H9 (cell line): ENCODE measurements around the gene AGR3. TPM values are rescaled to one million over a fixed set of nuclear protein-coding genes. Genes with fewer than 3 reads are reported as not detected.

Experiments
- DNase-seq: peaks from one replicate; pipeline ENCODE4 v3.0.0-alpha.2; 2017
- H2AFZ ChIP-seq: one replicate; pipeline ENCODE4 v1.6.1; 2013; ENCODE audit warnings: mild to moderate bottlenecking, low read length, control low read depth, moderate library complexity
- H2AK5ac ChIP-seq: 2 replicates; pipeline ENCODE4 v1.6.1; 2013; ENCODE audit warnings: low read length, control low read depth, mixed read lengths; ENCODE audit not compliant: insufficient read length
- H2BK120ac ChIP-seq: one replicate; pipeline ENCODE4 v1.6.1; 2013; ENCODE audit warnings: low read depth, mild to moderate bottlenecking, low read length, control low read depth, inconsistent platforms; ENCODE audit not compliant: poor library complexity, severe bottlenecking
- H2BK12ac ChIP-seq: 2 replicates; pipeline ENCODE4 v1.6.1; 2013; ENCODE audit warnings: low read length, control low read depth, mixed read lengths, low read depth; ENCODE audit not compliant: insufficient read length
- H2BK15ac ChIP-seq: 2 replicates; pipeline ENCODE4 v1.6.1; 2013; ENCODE audit warnings: low read depth, low read length, control low read depth
- H2BK20ac ChIP-seq: one replicate; pipeline ENCODE4 v1.6.1; 2013; ENCODE audit warnings: low read depth, mild to moderate bottlenecking, low read length, control low read depth, inconsistent platforms; ENCODE audit not compliant: poor library complexity, severe bottlenecking
- H2BK5ac ChIP-seq: 2 replicates; pipeline ENCODE4 v1.6.1; 2013; ENCODE audit warnings: low read length, control low read depth, mixed read lengths; ENCODE audit not compliant: insufficient read length
- H3K14ac ChIP-seq: 2 replicates; pipeline ENCODE4 v1.6.1; 2013; ENCODE audit warnings: low read length, control low read depth; ENCODE audit not compliant: insufficient read depth
- H3K18ac ChIP-seq: 2 replicates; pipeline ENCODE4 v1.6.1; 2013; ENCODE audit warnings: low read depth, mild to moderate bottlenecking, mixed read lengths, low read length, control low read depth; ENCODE audit not compliant: insufficient read length
- H3K23ac ChIP-seq: 2 replicates; pipeline ENCODE4 v1.6.1; 2013; ENCODE audit warnings: low read length, control low read depth, mixed read lengths, low read depth; ENCODE audit not compliant: insufficient read length
- H3K23me2 ChIP-seq: 2 replicates; pipeline ENCODE4 v1.6.1; 2013; ENCODE audit warnings: low read depth, mild to moderate bottlenecking, mixed read lengths, low read length, control low read depth; ENCODE audit not compliant: insufficient read length, poor library complexity, severe bottlenecking
- H3K27ac ChIP-seq: 2 replicates; pipeline ENCODE4 v1.5.1; 2013; ENCODE audit warnings: low read length, control low read depth, mixed read lengths, low read depth; ENCODE audit not compliant: insufficient read length
- H3K27me3 ChIP-seq: 2 replicates; pipeline ENCODE4 v1.6.1; 2013; ENCODE audit warnings: low read length, control low read depth, inconsistent platforms; ENCODE audit not compliant: insufficient read depth
- H3K4ac ChIP-seq: 2 replicates; pipeline ENCODE4 v1.6.1; 2013; ENCODE audit warnings: low read depth, mild to moderate bottlenecking, control low read depth, inconsistent platforms, low read length, moderate library complexity
- H3K4me1 ChIP-seq: 2 replicates; pipeline ENCODE4 v1.6.1; 2013; ENCODE audit warnings: low read length, control low read depth, inconsistent platforms; ENCODE audit not compliant: insufficient read depth
- H3K4me2 ChIP-seq: 2 replicates; pipeline ENCODE4 v1.6.1; 2013; ENCODE audit warnings: low read length, control low read depth, mixed read lengths; ENCODE audit not compliant: insufficient read length, insufficient read depth
- H3K56ac ChIP-seq: 2 replicates; pipeline ENCODE4 v1.6.1; 2013; ENCODE audit warnings: low read depth, mild to moderate bottlenecking, mixed read lengths, low read length, control low read depth; ENCODE audit not compliant: insufficient read length
- H3K79me1 ChIP-seq: 2 replicates; pipeline ENCODE4 v1.6.1; 2013; ENCODE audit warnings: low read depth, mild to moderate bottlenecking, moderate library complexity, low read length, control low read depth, inconsistent platforms; ENCODE audit not compliant: insufficient read depth, poor library complexity, severe bottlenecking
- H3K79me2 ChIP-seq: 2 replicates; pipeline ENCODE4 v1.6.1; 2013; ENCODE audit warnings: low read length, control low read depth, inconsistent platforms; ENCODE audit not compliant: insufficient read depth
- H3K9ac ChIP-seq: 2 replicates; pipeline ENCODE4 v1.6.1; 2013; ENCODE audit warnings: low read length, control low read depth, mixed read lengths; ENCODE audit not compliant: insufficient read length; ENCODE audit errors: extremely low read depth
- H3K9me3 ChIP-seq: one replicate; pipeline ENCODE4 v1.6.1; 2013; ENCODE audit warnings: low read depth, low read length, inconsistent platforms; ENCODE audit not compliant: control insufficient read depth
- H3T11ph ChIP-seq: one replicate; pipeline ENCODE4 v1.6.1; 2013; ENCODE audit warnings: mild to moderate bottlenecking, low read length, control low read depth, inconsistent platforms
- H4K20me1 ChIP-seq: one replicate; pipeline ENCODE4 v1.6.1; 2013; ENCODE audit not compliant: control insufficient read depth, insufficient read length, insufficient read depth
- H4K5ac ChIP-seq: 2 replicates; pipeline ENCODE4 v1.6.1; 2013; ENCODE audit warnings: low read depth, mild to moderate bottlenecking, mixed read lengths, low read length, control low read depth; ENCODE audit not compliant: insufficient read length
- H4K8ac ChIP-seq: replicated peaks from 2 replicates; pipeline ENCODE4 v1.6.1; 2013; ENCODE audit warnings: low read length, control low read depth, mixed read lengths, low read depth; ENCODE audit not compliant: insufficient read length
- H4K91ac ChIP-seq: 2 replicates; pipeline ENCODE4 v1.6.1; 2013; ENCODE audit warnings: low read depth, mild to moderate bottlenecking, moderate library complexity, mixed read lengths, low read length, control low read depth; ENCODE audit not compliant: insufficient read length
- H3K27ac Mint-ChIP-seq, 3 experiments: 2 replicates in 2 of 3; 3 replicates in 1 of 3; pipeline ENCODE4 v1.8.0; 2020 to 2021; ENCODE audit warnings: mixed read lengths in 3 of 3, mild to moderate bottlenecking in 1 of 3, moderate library complexity in 1 of 3
- H3K27me3 Mint-ChIP-seq: 2 replicates; pipeline ENCODE4 v1.8.0; 2021; ENCODE audit warnings: low read depth, mild to moderate bottlenecking, moderate library complexity, mixed read lengths
- H3K36me3 Mint-ChIP-seq, 3 experiments: 2 replicates in 2 of 3; 3 replicates in 1 of 3; pipeline ENCODE4 v1.8.0; 2020 to 2021; ENCODE audit warnings: low read depth in 3 of 3, mixed read lengths in 3 of 3; ENCODE audit not compliant: insufficient read depth in 1 of 3
- H3K4me1 Mint-ChIP-seq, 2 experiments: 2 replicates each; pipeline ENCODE4 v1.8.0; 2020; ENCODE audit warnings: mixed read lengths in 2 of 2
- H3K4me3 Mint-ChIP-seq, 2 experiments: 2 replicates in 1 of 2; 3 replicates in 1 of 2; pipeline ENCODE4 v1.8.0; 2020 to 2021; ENCODE audit warnings: mild to moderate bottlenecking in 2 of 2, mixed read lengths in 2 of 2, moderate library complexity in 1 of 2
- H3K9me3 Mint-ChIP-seq, 2 experiments: 2 replicates in 1 of 2; 3 replicates in 1 of 2; pipeline ENCODE4 v1.8.0; 2020; ENCODE audit warnings: mild to moderate bottlenecking in 2 of 2, mixed read lengths in 2 of 2, moderate library complexity in 1 of 2
- WGBS: extraction: QIAGEN DNeasy Blood & Tissue Kit; methylation state at CpG from one replicate; pipeline ENCODE4 v1.1.7; 2013; ENCODE audit warnings: missing lambda C conversion rate, low lambda C conversion rate, mixed read lengths; ENCODE audit not compliant: insufficient read length; ENCODE audit errors: extremely low coverage; 5-methylcytosine and 5-hydroxymethylcytosine counted together
- total RNA-seq: library from RNA; stranded (reverse); gene quantifications from 2 replicates; pipeline ENCODE4 v1.2.1, GENCODE V29; 2021
- TF ChIP-seq, protein P1 (sequence below): fragments of 200-600 bp; sonication (generic); conservative IDR thresholded peaks from 3 replicates; pipeline ENCODE4 v1.8.0; 2021; ENCODE audit warnings: antibody characterized with exemption, mild to moderate bottlenecking

AGR3 gene
- total RNA-seq, 1 experiment from 2014 or later: not detected

DNA sequence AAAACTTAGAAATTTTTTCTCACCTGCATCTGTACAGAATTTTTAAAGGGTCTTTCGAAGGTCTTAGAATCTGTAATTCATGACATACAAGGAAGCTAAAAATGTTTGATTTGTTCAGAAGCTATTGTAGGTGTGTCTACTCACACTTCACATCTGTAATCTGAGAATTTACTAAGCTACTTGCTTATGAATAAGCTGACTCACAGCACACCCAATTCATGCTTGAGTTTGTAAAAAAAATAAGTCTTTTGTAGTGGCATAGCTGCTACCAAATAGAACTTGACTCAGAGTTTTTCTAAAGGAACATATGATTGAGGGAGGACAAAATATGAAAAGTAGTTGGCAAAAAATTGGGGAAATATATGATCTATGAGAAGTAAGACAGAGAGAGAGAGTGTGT, 64.2 kb downstream of the AGR3 start:
- no peak for DNase-seq
- Histone ChIP-seq H3K9ac (no peak overlapping the region), H3K23ac (no peak overlapping the region), H2BK20ac (no peak overlapping the region), H4K20me1 (no peaks in the 10 kb centered on the region), H3K14ac (no peak overlapping the region), H3K79me1 (no peaks in the 10 kb centered on the region), H3K4me1 (no peaks in the 10 kb centered on the region), H4K5ac (no peak overlapping the region), H3K56ac (no peak overlapping the region), H3K27me3 (no peaks in the 10 kb centered on the region), H2BK15ac (no peak overlapping the region), H2AFZ (no peak overlapping the region), H4K91ac (no peak overlapping the region), H3K4me2 (no peak overlapping the region), H2BK12ac (no peak overlapping the region), H3K9me3 (no peaks in the 10 kb centered on the region), H3K79me2 (no peaks in the 10 kb centered on the region), H3K23me2 (no peaks in the 10 kb centered on the region), H2BK120ac (no peak overlapping the region), H3T11ph (no peak overlapping the region), H3K27ac (no peak overlapping the region), H4K8ac (no peak overlapping the region), H3K18ac (no peak overlapping the region), H3K4ac (no peak overlapping the region), H2BK5ac (no peak overlapping the region), H2AK5ac (no peak overlapping the region)
- Mint-ChIP-seq H3K4me3 (no peak overlapping the region), H3K36me3 (no peaks in the 10 kb centered on the region), H3K4me1 (peaks cover 0 to 3% of the 10 kb centered on the region in 2 experiments; a peak in 1 of 4 replicates), H3K27ac (no peak overlapping the region), H3K9me3 (no peaks in the 10 kb centered on the region; a peak in 1 of 5 replicates), H3K27me3 (no peaks in the 10 kb centered on the region)
- no CpG with 5 or more reads among the region's 1 CpG for WGBS
- TF ChIP-seq, protein P1, sequence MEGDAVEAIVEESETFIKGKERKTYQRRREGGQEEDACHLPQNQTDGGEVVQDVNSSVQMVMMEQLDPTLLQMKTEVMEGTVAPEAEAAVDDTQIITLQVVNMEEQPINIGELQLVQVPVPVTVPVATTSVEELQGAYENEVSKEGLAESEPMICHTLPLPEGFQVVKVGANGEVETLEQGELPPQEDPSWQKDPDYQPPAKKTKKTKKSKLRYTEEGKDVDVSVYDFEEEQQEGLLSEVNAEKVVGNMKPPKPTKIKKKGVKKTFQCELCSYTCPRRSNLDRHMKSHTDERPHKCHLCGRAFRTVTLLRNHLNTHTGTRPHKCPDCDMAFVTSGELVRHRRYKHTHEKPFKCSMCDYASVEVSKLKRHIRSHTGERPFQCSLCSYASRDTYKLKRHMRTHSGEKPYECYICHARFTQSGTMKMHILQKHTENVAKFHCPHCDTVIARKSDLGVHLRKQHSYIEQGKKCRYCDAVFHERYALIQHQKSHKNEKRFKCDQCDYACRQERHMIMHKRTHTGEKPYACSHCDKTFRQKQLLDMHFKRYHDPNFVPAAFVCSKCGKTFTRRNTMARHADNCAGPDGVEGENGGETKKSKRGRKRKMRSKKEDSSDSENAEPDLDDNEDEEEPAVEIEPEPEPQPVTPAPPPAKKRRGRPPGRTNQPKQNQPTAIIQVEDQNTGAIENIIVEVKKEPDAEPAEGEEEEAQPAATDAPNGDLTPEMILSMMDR: no peak
